Measurements from ENCODE around the gene CARMIL1.

DNA sequence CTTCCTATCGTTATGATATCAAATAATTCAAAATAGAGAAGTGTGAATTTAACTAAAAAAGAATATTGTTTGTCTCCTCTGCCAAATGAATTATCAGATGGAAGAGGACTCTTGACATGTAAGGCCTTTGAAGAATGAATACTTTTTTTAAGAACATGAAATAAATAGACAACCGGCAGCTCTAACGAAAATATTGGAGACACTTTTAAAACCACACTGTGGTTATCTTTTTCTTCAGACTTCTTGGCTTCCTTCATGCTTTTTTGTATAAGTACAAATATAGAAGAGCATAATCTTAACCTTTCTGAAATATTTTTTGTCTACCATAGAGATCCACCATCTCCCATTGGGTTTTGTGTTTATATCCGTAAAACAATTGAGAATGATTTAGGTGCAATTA, 257.6 kb downstream of the CARMIL1 start:
- TF ChIP-seq, protein P1, sequence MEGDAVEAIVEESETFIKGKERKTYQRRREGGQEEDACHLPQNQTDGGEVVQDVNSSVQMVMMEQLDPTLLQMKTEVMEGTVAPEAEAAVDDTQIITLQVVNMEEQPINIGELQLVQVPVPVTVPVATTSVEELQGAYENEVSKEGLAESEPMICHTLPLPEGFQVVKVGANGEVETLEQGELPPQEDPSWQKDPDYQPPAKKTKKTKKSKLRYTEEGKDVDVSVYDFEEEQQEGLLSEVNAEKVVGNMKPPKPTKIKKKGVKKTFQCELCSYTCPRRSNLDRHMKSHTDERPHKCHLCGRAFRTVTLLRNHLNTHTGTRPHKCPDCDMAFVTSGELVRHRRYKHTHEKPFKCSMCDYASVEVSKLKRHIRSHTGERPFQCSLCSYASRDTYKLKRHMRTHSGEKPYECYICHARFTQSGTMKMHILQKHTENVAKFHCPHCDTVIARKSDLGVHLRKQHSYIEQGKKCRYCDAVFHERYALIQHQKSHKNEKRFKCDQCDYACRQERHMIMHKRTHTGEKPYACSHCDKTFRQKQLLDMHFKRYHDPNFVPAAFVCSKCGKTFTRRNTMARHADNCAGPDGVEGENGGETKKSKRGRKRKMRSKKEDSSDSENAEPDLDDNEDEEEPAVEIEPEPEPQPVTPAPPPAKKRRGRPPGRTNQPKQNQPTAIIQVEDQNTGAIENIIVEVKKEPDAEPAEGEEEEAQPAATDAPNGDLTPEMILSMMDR (IDR thresholded peaks at IDR 0.05 in 8 of 11, conservative IDR thresholded peaks at IDR 0.05 in 3 of 11): no peak
- TF ChIP-seq POLR2A (IDR thresholded peaks at IDR 0.05): no peak
- no peak for TF ChIP-seq POLR2AphosphoS5 (IDR thresholded peaks at IDR 0.05)

Measured in spleen (tissue), 7 donors.